Measurements from ENCODE around the gene CAPN11. TPM values are rescaled to one million over a fixed set of nuclear protein-coding genes. Genes with fewer than 3 reads are reported as not detected.

The CAPN11 gene
- total RNA-seq, 1 experiment from 2014 or later, result not detected

GRCh38 chr6:44132476-44132875 is 26.1 kb upstream of the CAPN11 start:
- H2AFZ ChIP-seq (ENCODE audit: low read length), result no peak overlapping the region
- no peak overlapping the region for H3K27ac ChIP-seq (ENCODE audit: low read length)
- no peaks in the 10 kb centered on the region for H4K20me1 ChIP-seq (ENCODE audit: low read length)
- BruUV-seq (replicated peaks), result no TSS peak
- DNase-seq (no peak), ATAC-seq (no peak)
- H3K9me3 ChIP-seq (ENCODE audit: low read length), result no peaks in the 10 kb centered on the region
- intact Hi-C loops (cut with micrococcal nuclease), result no loop called here
- no peak for TF ChIP-seq CTCF (conservative IDR thresholded peaks at IDR 0.05; ENCODE audit: low read depth, low read length)
- no peak for TF ChIP-seq EZH2 (IDR thresholded peaks at IDR 0.05; ENCODE audit: low read length, unreplicated experiment)
- TF ChIP-seq EZH2phosphoT487 (IDR thresholded peaks at IDR 0.05; ENCODE audit: borderline replicate concordance, low read length), result no peak
- no peaks in the 10 kb centered on the region for H3K9me2 ChIP-seq (replicated peaks; ENCODE audit: low read length)
- H3K79me2 ChIP-seq (ENCODE audit: low read length), result peaks cover 34% of the 10 kb centered on the region
- H3K4me2 ChIP-seq (ENCODE audit: low read length), result no peak overlapping the region
- ChIA-PET CTCF (interaction anchor here (0.7 kb wide), 1 partner anchor 36 kb away, joined by 3 read pairs; no protein-coding TSS in a partner anchor), POLR2A (ENCODE audit: unreplicated experiment) (interaction anchor here (0.7 kb wide), 1 partner anchor 16 kb away, joined by 3 read pairs; no protein-coding TSS in a partner anchor)
- H3F3A ChIP-seq (ENCODE audit: low read length, unreplicated experiment), result no peaks in the 10 kb centered on the region
- H3K36me3 ChIP-seq (ENCODE audit: low read depth, low read length), result no peaks in the 10 kb centered on the region; the same call in 1 of the 2 replicates
- no peak overlapping the region for H3K9ac ChIP-seq (ENCODE audit: low read length)
- H3K4me1 ChIP-seq (ENCODE audit: insufficient read depth, low read length), result peaks cover 12% of the 10 kb centered on the region
- no peaks in the 10 kb centered on the region for H3K27me3 ChIP-seq (ENCODE audit: low read length)
- H3K4me3 ChIP-seq (ENCODE audit: low read length), result no peak overlapping the region

GRCh38 chr6:44133003-44133931 is 25.4 kb upstream of the CAPN11 start:
- BruUV-seq (replicated peaks), result no TSS peak
- H3K9me2 ChIP-seq (replicated peaks; ENCODE audit: low read length), result no peaks in the 10 kb centered on the region
- H3K4me3 ChIP-seq (ENCODE audit: low read length), result no peak overlapping the region
- H3K27me3 ChIP-seq (ENCODE audit: low read length), result no peaks in the 10 kb centered on the region
- CTCF ChIA-PET, result no interaction called here
- peak; percentile 73 for ATAC-seq
- H3K36me3 ChIP-seq (ENCODE audit: low read depth, low read length), result no peaks in the 10 kb centered on the region; the same call in 1 of the 2 replicates
- H3K9me3 ChIP-seq (ENCODE audit: low read length), result no peaks in the 10 kb centered on the region
- intact Hi-C loops (cut with micrococcal nuclease), result no loop called here
- peaks cover 26% of the 10 kb centered on the region for H3K79me2 ChIP-seq (ENCODE audit: low read length)
- DNase-seq, result peak; percentile 60
- no peak overlapping the region for H3K9ac ChIP-seq (ENCODE audit: low read length)
- no peaks in the 10 kb centered on the region for H3F3A ChIP-seq (ENCODE audit: low read length, unreplicated experiment)
- TF ChIP-seq CTCF (conservative IDR thresholded peaks at IDR 0.05; ENCODE audit: low read depth, low read length), result no peak
- TF ChIP-seq EZH2 (IDR thresholded peaks at IDR 0.05; ENCODE audit: low read length, unreplicated experiment), result no peak
- TF ChIP-seq EZH2phosphoT487 (IDR thresholded peaks at IDR 0.05; ENCODE audit: borderline replicate concordance, low read length), result no peak
- no peaks in the 10 kb centered on the region for H4K20me1 ChIP-seq (ENCODE audit: low read length)
- no peak overlapping the region for H3K27ac ChIP-seq (ENCODE audit: low read length)
- H3K4me2 ChIP-seq (ENCODE audit: low read length), result no peak overlapping the region
- peaks cover 12% of the 10 kb centered on the region for H3K4me1 ChIP-seq (ENCODE audit: insufficient read depth, low read length)
- H2AFZ ChIP-seq (ENCODE audit: low read length), result no peak overlapping the region
- POLR2A ChIA-PET (ENCODE audit: unreplicated experiment), result interaction anchor here (0.7 kb wide), 1 partner anchor 17 kb away, joined by 3 read pairs; no protein-coding TSS in a partner anchor
